Skin epidermis (tissue), 12 donors: ENCODE measurements around the gene RSPH3.
"Not testable (repeated sequence)": the region's sequence is repeated elsewhere in the genome, so short reads cannot be mapped to it uniquely, and the experiment has no call there.

Source experiments
- H3K27ac ChIP-seq, 21 experiments: fragments of 200-600 bp; sonication (generic) in 11 of 21; one replicate each; pipeline ENCODE4 v1.5.0; 2020; ENCODE audit warnings: mild to moderate bottlenecking in 3 of 21, inconsistent platforms in 2 of 21, moderate library complexity in 2 of 21
- H3K4me3 ChIP-seq, 7 experiments: fragments of 200-600 bp; sonication (generic) in 2 of 7; one replicate each; pipeline ENCODE4 v1.5.0; 2020; ENCODE audit warnings: inconsistent platforms in 2 of 7, mild to moderate bottlenecking in 2 of 7, moderate library complexity in 1 of 7

RSPH3 gene

GRCh38 chr6:158991017-158991723 is 8.8 kb downstream of the RSPH3 start:
- Histone ChIP-seq H3K27ac (no peak overlapping the region), H3K4me3 (no peak overlapping the region)

- H3K4me3 ChIP-seq, H3K27ac ChIP-seq: not testable (repeated sequence)
Measured at GRCh38 chr6:158989711-158990110, 10.3 kb downstream of the RSPH3 start.

GRCh38 chr6:158988477-158988876 is 11.5 kb downstream of the RSPH3 start:
- Histone ChIP-seq H3K27ac (no peak overlapping the region), H3K4me3 (no peak overlapping the region)

GRCh38 chr6:158987657-158988056 is 12.3 kb downstream of the RSPH3 start:
- Histone ChIP-seq H3K27ac (no peak overlapping the region), H3K4me3 (no peak overlapping the region)

- Histone ChIP-seq H3K4me3 (no peak overlapping the region), H3K27ac (no peak overlapping the region)
Measured at GRCh38 chr6:158978757-158979156, 21.2 kb downstream of the RSPH3 start.

GRCh38 chr6:158977382-158977781 is 22.6 kb downstream of the RSPH3 start:
- no peak overlapping the region for H3K4me3 ChIP-seq

GRCh38 chr6:158972241-158973233 is 27.5 kb downstream of the RSPH3 start:
- Histone ChIP-seq H3K27ac (no peak overlapping the region), H3K4me3 (no peak overlapping the region)

More at GRCh38 chr6:158977382-158977781, 22.6 kb downstream of the RSPH3 start:
- H3K27ac ChIP-seq = no peak overlapping the region

GRCh38 chr6:158970640-158971275 is 29.2 kb downstream of the RSPH3 start:
- H3K4me3 ChIP-seq = no peak overlapping the region
- H3K27ac ChIP-seq = no peak overlapping the region

- no peak overlapping the region for H3K4me3 ChIP-seq
- no peak overlapping the region for H3K27ac ChIP-seq
Measured at GRCh38 chr6:158969148-158969547, 30.9 kb downstream of the RSPH3 start.

GRCh38 chr6:158963020-158963808 is 36.8 kb downstream of the RSPH3 start:
- H3K27ac ChIP-seq = no peak overlapping the region
- H3K4me3 ChIP-seq = no peak overlapping the region

GRCh38 chr6:158962371-158962770 is 37.6 kb downstream of the RSPH3 start:
- H3K27ac ChIP-seq = no peak overlapping the region

GRCh38 chr6:158960026-158960425 is 40.0 kb downstream of the RSPH3 start:
- H3K27ac ChIP-seq = no peak overlapping the region

More at GRCh38 chr6:158962371-158962770, 37.6 kb downstream of the RSPH3 start:
- H3K4me3 ChIP-seq = no peak overlapping the region

GRCh38 chr6:158959552-158959951 is 40.5 kb downstream of the RSPH3 start:
- no peak overlapping the region for H3K27ac ChIP-seq
- H3K4me3 ChIP-seq = no peak overlapping the region

More at GRCh38 chr6:158960026-158960425, 40.0 kb downstream of the RSPH3 start:
- H3K4me3 ChIP-seq = no peak overlapping the region

GRCh38 chr6:158958504-158959386 is 41.3 kb downstream of the RSPH3 start:
- H3K4me3 ChIP-seq = no peak overlapping the region
- peak overlapping the region in 5 of 21 experiments; percentile 5 to 34 (median 22) for H3K27ac ChIP-seq

GRCh38 chr6:158955255-158955654 is 44.7 kb downstream of the RSPH3 start:
- Histone ChIP-seq H3K27ac (no peak overlapping the region), H3K4me3 (no peak overlapping the region)

- H3K4me3 ChIP-seq = no peak overlapping the region
- no peak overlapping the region for H3K27ac ChIP-seq
Measured at GRCh38 chr6:158954753-158955152, 45.2 kb downstream of the RSPH3 start.

- not testable (repeated sequence) for H3K27ac ChIP-seq, H3K4me3 ChIP-seq
Measured at GRCh38 chr6:158952011-158952410, 48.0 kb downstream of the RSPH3 start.

- not testable (repeated sequence) for H3K4me3 ChIP-seq, H3K27ac ChIP-seq
Measured at GRCh38 chr6:158951565-158951964, 48.4 kb downstream of the RSPH3 start.
